Activated CD8-positive, alpha-beta memory T cell treated with anti-CD3 and anti-CD28 coated beads, Interleukin-2, amount 50 U/mL, for 1 hour (primary cell): ENCODE measurements around the gene KRTAP10-7.
"Not testable (repeated sequence)": the region's sequence is repeated elsewhere in the genome, so short reads cannot be mapped to it uniquely, and the experiment has no call there.

ENCODE experiments used
- DNase-seq: peaks from one replicate; pipeline ENCODE4 v3.0.0-alpha.2; 2020; ENCODE audit errors: extremely low read depth

Gene KRTAP10-7

GRCh38 chr21:44636209-44637017 is 36.0 kb downstream of the KRTAP10-7 start:
- DNase-seq = no peak

GRCh38 chr21:44637018-44637850 is 36.8 kb downstream of the KRTAP10-7 start, which contains the start of gene KRTAP10-10:
Gene KRTAP10-10, plus strand, starts transcription at chr21:44637356. Its CDS starts 62 bp downstream, at chr21:44637418.
- DNase-seq = no peak

- not testable (repeated sequence) for DNase-seq
Observed at GRCh38 chr21:44637851-44638348, 37.5 kb downstream of the KRTAP10-7 start.

GRCh38 chr21:44638506-44639330 is 38.3 kb downstream of the KRTAP10-7 start:
- DNase-seq = not testable (repeated sequence)

GRCh38 chr21:44639331-44639655 is 38.9 kb downstream of the KRTAP10-7 start:
- no peak for DNase-seq

- no peak for DNase-seq
Observed at GRCh38 chr21:44640761-44641160, 40.4 kb downstream of the KRTAP10-7 start.

GRCh38 chr21:44643741-44644310 is 43.4 kb downstream of the KRTAP10-7 start:
- DNase-seq = no peak

GRCh38 chr21:44644878-44645277 is 44.5 kb downstream of the KRTAP10-7 start:
- DNase-seq = no peak

GRCh38 chr21:44646366-44647221 is 46.2 kb downstream of the KRTAP10-7 start, which contains the start of gene KRTAP10-11:
Gene KRTAP10-11, plus strand, starts transcription at chr21:44646414. Its CDS starts 45 bp downstream, at chr21:44646459.
- DNase-seq = not testable (repeated sequence)

GRCh38 chr21:44647222-44647552 is 46.8 kb downstream of the KRTAP10-7 start:
- DNase-seq = no peak

GRCh38 chr21:44648557-44649311 is 48.3 kb downstream of the KRTAP10-7 start:
- no peak for DNase-seq

GRCh38 chr21:44649521-44650100 is 49.2 kb downstream of the KRTAP10-7 start:
- DNase-seq = no peak

GRCh38 chr21:44650265-44650972 is 50.0 kb downstream of the KRTAP10-7 start:
- DNase-seq = no peak

- DNase-seq = no peak
Observed at GRCh38 chr21:44650973-44651675, 50.7 kb downstream of the KRTAP10-7 start.
